ENCODE results near the gene KCNJ10.

The KCNJ10 gene

DNA sequence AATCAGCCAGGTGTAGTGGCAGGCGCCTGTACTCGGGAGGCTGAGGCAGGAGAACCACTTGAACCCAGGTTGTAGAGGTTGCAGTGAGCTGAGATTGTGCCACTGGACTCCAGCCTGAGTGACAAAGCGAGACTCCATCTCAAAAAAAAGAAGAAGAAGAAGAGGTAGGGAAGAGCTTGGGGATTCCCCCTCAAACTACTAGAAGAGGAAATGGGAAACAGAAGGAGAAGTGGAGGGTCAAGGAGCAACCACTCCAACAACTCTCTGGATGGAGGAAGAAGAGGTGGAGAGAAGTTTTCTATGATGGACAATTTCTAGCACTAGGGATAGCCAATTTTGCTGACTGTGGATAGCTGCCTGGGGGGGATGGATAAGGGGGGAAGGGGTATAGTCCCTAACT is 101.1 kb downstream of the KCNJ10 start:
- DNase-seq (ENCODE audit: extremely low read depth in 1 of 2, low read depth in 1 of 2), result no peak

DNA sequence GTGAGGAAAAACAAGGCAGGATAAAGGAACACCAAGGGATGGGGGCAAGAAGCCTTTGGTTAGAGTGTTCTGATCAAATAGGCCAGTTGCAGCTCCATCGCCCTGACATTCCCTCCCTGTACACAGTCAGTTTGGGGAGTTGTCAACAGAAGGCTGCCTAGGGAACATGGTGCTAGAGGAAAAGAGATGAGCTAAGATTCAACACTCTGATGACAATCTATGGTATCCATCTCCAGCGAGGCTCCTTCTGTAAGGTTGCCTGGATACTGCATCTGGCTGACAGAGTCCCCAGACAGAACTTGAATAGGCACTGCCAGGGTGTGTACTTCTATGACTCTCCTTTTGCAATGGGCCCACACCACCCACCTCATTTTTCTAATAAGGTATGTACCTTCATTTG is 104.7 kb downstream of the KCNJ10 start:
- no peak for DNase-seq (ENCODE audit: extremely low read depth in 1 of 2, low read depth in 1 of 2)

DNA sequence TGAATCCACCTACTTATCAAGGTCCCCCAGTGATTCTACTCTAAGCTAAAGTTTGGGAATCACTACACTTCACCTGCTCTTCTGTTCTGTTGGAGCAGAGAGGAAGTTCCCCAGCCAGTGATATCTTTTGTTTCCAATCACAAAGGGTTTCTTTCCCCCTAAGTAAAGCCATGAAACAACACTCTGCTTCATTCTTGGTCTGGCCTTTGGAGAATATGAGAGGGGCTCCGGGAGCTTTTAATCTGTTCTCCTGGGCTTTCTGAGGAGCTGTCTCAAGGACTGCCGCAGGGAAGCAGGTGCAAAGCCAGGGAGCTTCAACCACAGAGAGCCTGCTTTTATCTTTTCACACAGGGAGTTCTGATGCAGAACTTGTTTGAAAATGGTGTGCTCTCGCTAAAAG is 105.8 kb downstream of the KCNJ10 start:
- no peak for DNase-seq (ENCODE audit: extremely low read depth in 1 of 2, low read depth in 1 of 2)

DNA sequence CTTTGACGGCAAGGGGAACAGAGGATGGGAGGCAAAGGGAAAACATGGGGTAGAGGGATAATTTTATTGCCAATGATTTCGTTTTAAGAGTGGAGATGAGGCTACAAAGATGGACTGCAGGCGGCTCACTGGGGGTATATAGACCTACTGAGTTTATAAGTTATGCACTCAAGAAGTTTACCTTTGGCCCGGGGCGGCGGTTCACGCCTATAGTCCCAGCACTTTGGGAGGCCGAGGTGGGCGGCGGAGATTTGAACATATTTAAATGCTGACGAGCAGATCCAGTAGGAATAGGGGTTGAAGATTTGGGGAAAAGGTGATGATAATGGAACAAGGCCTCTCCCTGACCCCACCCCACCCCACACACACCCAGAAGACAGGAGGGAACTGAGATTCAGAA is 107.8 kb downstream of the KCNJ10 start:
- no peak for DNase-seq (ENCODE audit: extremely low read depth in 1 of 2, low read depth in 1 of 2)

DNA sequence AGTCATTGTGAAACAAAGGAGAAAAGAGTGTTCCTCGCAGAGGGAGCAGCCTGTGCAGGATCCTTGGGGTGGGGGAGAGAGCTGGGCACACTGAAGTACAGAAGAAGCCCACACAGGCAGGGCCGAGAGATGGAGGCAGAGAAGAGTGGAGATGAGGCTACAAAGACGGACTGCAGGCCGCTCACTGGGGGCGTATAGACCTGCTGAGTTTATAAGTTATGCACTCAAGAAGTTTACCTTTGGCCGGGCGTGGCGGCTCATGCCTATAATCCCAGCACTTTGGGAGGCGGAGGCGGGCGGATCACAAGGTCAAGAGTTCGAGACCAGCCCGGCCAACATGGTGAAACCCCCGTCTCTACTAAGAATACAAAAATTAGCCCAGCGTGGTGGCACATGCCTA is 108.3 kb downstream of the KCNJ10 start:
- no peak for DNase-seq (ENCODE audit: extremely low read depth in 1 of 2, low read depth in 1 of 2)

DNA sequence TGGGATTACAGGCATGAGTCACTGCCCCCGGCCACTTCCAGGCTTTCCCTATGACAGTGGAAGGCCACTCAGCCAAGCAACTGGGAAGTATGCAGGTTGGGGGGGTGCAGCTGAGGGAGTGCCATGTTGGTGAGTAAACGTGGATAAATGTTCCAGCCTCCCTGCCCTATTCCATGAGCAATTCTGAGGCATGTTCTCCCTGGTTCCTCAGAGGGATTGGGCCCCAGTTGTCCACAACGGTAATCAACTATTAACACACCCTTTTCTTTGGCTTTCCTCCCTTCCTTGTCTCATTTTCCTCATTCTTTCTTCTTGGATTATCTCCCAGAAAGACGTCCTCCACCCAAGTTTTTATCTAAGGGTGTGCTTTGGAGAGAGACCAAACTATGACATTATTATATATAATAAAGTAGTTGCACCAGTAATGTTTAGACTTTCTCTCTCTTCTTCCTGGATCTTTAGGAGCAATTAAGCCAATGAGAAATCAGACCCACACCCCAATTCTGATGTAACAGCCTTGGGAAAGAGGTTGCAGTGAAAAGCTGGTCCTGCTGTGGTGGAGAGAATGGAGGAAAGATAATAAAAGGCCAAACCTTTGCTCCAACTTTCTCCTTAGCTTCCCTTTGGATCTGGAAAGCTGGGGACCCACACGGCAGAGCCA is 109.1 kb downstream of the KCNJ10 start:
- DNase-seq (ENCODE audit: extremely low read depth in 1 of 2, low read depth in 1 of 2), result no peak

DNA sequence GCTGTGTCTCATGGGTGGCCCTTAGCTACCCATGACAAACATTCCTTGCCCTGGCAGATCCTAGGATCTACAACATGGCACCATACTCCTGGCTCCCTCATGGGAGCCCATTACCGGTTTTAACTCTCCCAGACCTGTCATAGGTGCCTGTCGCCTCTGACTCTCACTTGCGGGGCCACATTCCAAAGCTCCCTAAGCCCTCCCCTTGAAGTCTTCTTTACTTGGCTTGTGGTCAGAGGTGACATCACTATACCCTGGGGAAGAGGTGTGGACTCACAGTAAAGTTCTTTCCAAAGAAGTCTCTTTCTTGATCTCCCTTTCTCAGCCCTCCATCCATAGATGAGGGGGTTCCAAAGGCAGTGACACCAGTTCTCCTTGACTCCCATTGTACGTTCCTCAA is 110.5 kb downstream of the KCNJ10 start:
- no peak for DNase-seq (ENCODE audit: extremely low read depth in 1 of 2, low read depth in 1 of 2)

DNA sequence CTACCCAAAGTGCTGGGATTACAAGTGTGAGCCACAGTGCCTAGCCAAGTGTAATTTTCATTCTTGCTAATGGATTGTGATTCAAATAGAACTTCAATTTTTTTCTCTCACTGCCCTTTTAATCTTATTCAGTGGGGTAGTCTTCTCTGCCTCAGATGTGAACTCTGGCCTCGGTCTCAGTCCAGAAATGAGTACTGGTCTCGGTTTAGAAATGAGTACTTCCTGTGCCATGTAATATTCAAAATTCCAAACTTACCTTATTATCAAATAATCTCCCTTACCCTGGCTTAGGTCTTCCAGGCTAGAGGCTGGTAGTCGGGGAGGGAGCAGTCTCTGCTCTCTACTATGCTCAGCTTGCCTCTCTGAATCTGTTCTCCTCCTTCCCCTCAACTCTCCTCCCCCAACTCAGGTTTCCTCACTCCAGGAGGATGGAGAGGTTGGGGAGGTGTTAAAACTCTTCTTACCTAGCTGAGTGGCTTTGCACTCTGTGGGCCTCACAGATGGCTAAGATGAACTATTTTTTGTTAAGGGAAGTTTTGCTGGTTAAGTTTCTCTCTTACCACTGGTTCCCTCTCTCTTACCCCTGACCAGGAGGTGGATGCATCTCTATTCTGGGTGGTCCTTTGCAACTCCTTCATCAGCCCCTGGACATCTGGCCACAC is 111.1 kb downstream of the KCNJ10 start:
- DNase-seq (ENCODE audit: extremely low read depth in 1 of 2, low read depth in 1 of 2), result no peak

DNA sequence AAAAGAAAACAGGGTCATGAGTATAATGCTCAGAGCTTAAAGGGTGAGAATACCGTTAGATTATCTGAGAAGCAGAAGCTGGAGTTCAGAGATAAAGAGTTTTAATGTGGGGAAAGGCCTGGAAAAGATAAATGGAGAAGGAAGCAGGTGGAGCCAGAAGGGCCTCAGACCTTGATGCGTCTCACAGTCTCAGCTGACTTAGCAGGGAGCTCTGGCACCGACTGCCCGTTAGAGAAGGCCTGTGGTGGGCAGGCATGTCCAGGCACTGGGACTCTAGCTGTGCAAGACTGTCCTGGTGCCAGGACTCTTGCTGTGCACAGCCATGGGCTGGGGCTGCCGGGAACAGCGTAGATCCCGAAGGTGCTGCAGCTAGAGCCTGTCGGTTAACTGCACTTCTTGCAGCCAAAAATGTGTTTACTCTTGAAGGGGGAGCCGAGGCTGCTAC is 112.1 kb downstream of the KCNJ10 start:
- no peak for DNase-seq (ENCODE audit: extremely low read depth in 1 of 2, low read depth in 1 of 2)

DNA sequence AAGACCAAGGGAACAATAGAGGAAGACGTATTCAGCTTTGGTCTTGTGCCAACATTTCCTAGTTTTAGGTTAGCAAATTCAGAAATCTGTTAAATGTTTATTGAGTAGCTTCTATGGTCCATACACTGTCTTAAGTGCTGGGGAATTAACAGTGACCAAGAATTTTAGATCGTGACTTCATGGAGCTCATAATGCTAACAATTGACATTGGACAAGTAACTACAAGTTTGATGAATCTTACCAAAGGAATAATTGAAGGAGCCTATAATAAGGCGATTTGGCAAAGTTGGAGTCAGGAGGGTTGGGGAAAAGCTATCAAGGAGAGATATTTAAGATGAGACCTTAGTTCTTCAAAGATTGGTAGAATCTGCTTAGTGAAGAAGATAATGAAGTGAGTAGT is 114.5 kb downstream of the KCNJ10 start:
- DNase-seq (ENCODE audit: extremely low read depth in 1 of 2, low read depth in 1 of 2), result no peak

DNA sequence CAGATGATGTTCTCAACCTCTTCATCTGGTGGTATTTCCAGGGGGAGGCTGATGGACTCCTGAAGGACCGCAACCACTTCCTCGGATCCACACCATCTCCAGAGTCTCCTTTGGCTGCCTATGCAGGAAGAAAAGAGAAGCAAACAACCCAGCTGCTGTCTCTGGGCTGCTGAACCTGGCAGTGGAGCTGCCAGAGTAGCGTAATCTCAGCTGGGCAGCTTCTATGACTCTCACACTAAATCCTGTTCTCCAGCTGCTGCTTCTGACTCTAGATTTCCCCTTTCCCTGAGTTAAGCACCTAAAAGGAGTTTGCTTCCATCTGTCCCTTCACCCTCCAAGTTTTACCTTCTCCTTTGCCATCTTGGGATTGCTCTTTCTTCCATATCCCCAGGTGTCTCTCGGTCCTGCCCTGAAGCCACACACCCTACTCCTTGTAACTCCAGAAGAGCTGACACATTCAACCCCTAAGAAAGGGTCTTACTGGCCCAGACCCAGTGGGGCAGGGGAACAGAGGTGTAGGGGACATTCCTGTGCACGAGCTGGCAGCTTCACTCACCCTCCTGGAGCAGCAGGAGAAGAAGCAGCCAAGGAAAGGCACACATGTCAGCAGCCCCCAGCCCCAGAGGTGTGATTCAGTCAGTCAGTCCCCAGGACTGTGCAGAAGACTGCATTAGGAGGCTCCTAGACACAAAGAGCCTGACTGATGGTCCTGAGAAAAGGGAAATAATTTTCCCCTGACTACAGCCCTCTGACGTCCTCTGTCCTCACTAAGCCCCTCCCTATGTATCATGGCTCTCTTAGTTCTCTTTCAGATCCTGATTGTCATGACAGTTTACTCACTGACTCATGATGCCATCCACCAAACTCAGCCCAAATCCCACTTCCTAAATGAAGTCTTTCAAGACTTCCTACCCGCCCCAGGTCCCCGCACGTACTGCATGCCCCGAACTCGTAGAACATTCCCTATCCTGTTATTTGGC is 116.1 kb downstream of the KCNJ10 start, which contains the start of gene SLAMF9:
Gene SLAMF9, minus strand, starts transcription at position 702 of the 980 bp plus-strand sequence. Its CDS starts 100 bp downstream, at position 602.
- DNase-seq (ENCODE audit: extremely low read depth in 1 of 2, low read depth in 1 of 2), result no peak

DNA sequence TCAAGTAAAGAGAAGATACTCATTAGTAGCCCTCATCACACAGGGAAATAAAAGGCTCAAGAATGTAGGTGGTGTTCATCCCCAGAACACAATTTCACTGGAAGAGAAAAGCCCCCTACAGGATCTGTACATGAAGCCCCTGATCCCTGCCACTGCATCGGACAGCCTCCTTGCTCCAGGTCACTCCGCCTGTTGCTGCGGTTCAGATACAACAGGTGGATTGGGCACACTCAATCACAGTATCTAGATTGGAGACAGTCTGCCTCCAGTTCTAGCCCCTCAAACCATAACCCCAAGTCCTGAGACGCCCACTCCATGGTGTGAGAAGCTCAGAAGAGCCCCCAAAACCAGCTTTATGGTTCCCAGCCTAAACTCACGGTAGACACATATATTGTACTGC is 117.0 kb downstream of the KCNJ10 start:
- no peak for DNase-seq (ENCODE audit: extremely low read depth in 1 of 2, low read depth in 1 of 2)

DNA sequence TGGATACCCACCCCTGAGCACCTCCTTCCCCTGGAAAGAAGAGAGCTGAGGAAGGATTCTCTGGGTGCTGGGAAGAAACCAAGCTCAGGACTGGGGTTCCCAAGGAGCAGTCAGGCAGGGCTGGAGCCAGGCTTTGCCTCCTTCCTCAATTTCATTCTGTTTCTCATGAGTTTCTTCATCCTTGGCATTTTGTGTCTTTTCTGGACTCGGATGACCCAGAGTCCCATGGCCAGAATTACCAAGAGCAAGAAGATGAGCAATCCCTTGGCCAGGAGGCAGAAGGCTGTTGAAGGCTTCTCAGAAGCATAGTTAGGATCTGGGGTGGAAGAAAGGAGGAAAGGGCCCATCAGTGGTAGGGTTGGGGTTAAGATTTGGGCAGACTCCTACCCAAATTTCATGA is 118.4 kb downstream of the KCNJ10 start:
- no peak for DNase-seq (ENCODE audit: extremely low read depth in 1 of 2, low read depth in 1 of 2)

DNA sequence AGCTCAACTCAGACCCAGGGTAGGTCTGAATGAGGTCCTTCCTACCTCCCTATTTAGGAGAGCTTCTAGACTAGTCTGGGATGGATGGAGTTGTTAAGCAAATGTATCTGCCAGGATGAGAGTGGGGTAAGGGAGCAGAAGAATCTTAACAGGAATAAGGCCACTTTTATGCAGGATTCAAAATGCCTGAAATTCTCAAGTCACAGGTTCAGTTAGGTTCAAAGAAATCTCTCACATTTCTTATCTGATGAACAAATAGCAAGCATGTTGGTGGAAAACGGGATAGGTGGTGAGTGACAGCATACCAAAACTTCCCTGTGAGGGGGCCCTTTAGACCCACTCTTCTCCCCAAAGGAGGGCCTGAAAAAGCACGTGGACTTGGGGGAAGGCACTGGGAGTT is 118.9 kb downstream of the KCNJ10 start:
- no peak for DNase-seq (ENCODE audit: extremely low read depth in 1 of 2, low read depth in 1 of 2)

DNA sequence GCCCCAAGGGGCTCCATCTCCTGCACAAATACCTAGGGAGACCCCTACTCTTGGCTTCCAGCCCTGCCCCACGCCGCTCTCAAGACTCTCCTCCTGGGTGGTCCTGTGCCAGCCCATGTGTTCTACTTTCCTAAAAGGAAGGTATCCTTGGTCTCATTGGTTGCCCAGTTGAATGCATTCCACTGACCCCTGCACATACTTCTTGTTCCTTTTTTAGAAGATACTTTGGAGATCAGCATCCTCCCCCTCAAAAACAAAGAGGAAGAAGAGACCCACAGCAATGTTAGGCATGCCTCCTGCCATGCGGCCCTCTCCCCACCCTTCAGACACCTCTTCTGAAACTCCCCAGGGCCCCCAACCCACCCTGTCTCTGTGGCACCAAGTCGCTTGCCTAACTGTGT is 120.0 kb downstream of the KCNJ10 start:
- no peak for DNase-seq (ENCODE audit: extremely low read depth in 1 of 2, low read depth in 1 of 2)

DNA sequence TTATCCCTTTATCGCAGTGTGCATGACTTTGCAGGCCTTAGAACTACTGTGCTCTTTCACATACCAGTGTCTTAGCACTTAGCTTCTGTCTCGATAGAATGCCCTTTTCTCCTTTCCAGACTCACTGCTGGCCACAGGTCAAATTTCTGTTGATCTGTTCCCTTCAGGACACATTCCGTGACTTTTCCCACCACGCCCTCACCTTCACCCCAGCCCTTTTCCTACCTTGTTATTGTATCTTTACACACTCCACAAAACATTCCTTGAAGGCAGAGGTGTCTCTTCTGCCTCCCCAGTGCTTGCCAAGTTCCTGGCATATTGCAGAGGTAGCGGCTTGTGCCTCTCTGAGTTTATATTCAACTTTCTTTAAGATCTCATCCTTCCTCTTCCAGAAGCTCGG is 120.8 kb downstream of the KCNJ10 start:
- no peak for DNase-seq (ENCODE audit: extremely low read depth in 1 of 2, low read depth in 1 of 2)
